ENCODE results near the gene MAPK1. TPM values are rescaled to one million over a fixed set of nuclear protein-coding genes. Genes with fewer than 3 reads are reported as not detected.
"Not testable (repeated sequence)": the region's sequence is repeated elsewhere in the genome, so short reads cannot be mapped to it uniquely, and the experiment has no call there.

Gene MAPK1
- total RNA-seq, 1 donor from 2014 or later: 92.9 TPM

DNA sequence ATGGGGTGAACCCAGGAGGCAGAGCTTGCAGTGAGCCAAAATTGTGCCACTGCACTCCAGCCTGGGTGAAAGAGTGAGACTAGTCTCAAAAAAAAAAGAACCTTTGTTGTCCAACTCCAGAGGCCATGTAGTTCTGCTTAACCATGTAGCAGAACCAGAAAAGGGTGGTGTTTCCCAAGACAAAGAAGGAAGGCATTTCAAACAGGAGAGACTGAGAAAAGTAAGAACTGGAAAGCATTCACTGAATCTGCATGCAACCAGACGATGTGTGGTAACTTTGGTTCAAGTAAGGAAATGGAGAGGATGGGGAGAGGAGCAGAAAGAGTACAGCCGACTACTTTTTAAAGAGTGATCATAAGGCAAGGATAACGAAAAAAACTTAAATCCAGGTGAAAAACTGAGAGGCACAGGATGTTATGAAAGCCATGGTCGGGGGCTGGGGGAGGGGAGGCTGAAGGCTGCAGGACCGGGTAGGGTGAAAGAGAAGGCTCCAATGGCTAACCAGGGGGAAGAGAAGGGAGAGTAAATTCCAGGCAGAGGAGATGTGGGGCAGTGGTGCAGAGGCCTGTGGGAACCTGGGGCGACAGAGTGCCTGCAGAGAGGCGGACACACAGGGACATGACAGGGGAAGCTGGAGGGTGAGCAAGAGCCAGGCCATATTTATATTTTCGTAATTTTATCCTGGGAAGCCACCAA is 48.8 kb downstream of the MAPK1 start:
- Mint-ChIP-seq H3K27me3 (ENCODE audit: low read depth) (no peaks in the 10 kb centered on the region), H3K9me3 (no peaks in the 10 kb centered on the region), H3K4me3 (no peak overlapping the region), H3K36me3 (no peaks in the 10 kb centered on the region), H3K27ac (peak overlapping the region; percentile 26), H3K4me1 (peaks cover 28% of the 10 kb centered on the region)
- DNase-seq (ENCODE audit: low spot score in 2 of 2, unreplicated experiment in 2 of 2): no peak
- TF ChIP-seq CTCF (IDR thresholded peaks at IDR 0.05; ENCODE audit: unreplicated experiment): no peak

GRCh38 chr22:21817497-21817853 is 50.0 kb downstream of the MAPK1 start:
- DNase-seq (ENCODE audit: low spot score in 2 of 2, unreplicated experiment in 2 of 2); H3K36me3 Mint-ChIP-seq; H3K4me3 Mint-ChIP-seq; H3K9me3 Mint-ChIP-seq; H3K27me3 Mint-ChIP-seq (ENCODE audit: low read depth): not testable (repeated sequence)
- H3K27ac Mint-ChIP-seq: peak overlapping the region; percentile 71
- H3K4me1 Mint-ChIP-seq: peaks cover 28% of the 10 kb centered on the region

- Mint-ChIP-seq H3K9me3 (peaks cover 5% of the 10 kb centered on the region), H3K27ac (peak overlapping the region; percentile 71), H3K4me3 (no peak overlapping the region), H3K27me3 (ENCODE audit: low read depth) (no peaks in the 10 kb centered on the region), H3K4me1 (peaks cover 28% of the 10 kb centered on the region), H3K36me3 (peaks cover 2% of the 10 kb centered on the region)
- no peak for DNase-seq (ENCODE audit: low spot score in 2 of 2, unreplicated experiment in 2 of 2)
- no peak for TF ChIP-seq CTCF (IDR thresholded peaks at IDR 0.05; ENCODE audit: unreplicated experiment)
These were observed 50.5 kb downstream of the MAPK1 start for GRCh38 chr22:21816787-21817496.

DNA sequence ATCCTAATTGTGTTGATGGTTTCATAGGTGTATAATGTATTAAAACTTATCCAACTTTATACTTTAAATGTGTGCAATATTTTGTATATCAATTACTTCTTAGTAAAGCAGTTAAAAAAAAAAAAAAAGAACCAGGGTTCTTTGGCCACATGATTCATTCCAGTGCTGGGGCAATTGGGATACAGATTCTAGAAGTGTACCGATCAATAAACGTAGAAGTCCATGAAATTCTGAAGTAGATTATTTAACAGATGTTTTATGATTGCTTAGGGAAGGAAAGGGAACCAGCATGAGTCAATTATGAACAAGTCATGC is 51.0 kb downstream of the MAPK1 start:
- H3K4me1 Mint-ChIP-seq: peaks cover 28% of the 10 kb centered on the region
- H3K27me3 Mint-ChIP-seq (ENCODE audit: low read depth): no peaks in the 10 kb centered on the region
- DNase-seq (ENCODE audit: low spot score in 2 of 2, unreplicated experiment in 2 of 2): no peak
- peaks cover 4% of the 10 kb centered on the region for H3K36me3 Mint-ChIP-seq
- H3K4me3 Mint-ChIP-seq: no peak overlapping the region
- peaks cover 8% of the 10 kb centered on the region for H3K9me3 Mint-ChIP-seq
- peak overlapping the region; percentile 71 for H3K27ac Mint-ChIP-seq
- TF ChIP-seq CTCF (IDR thresholded peaks at IDR 0.05; ENCODE audit: unreplicated experiment): no peak

GRCh38 chr22:21815958-21816357 is 51.5 kb downstream of the MAPK1 start:
- Mint-ChIP-seq H3K27ac (peak overlapping the region; percentile 25), H3K4me1 (peaks cover 28% of the 10 kb centered on the region), H3K4me3 (no peak overlapping the region), H3K27me3 (ENCODE audit: low read depth) (no peaks in the 10 kb centered on the region), H3K36me3 (peaks cover 6% of the 10 kb centered on the region), H3K9me3 (peaks cover 8% of the 10 kb centered on the region)
- TF ChIP-seq CTCF (IDR thresholded peaks at IDR 0.05; ENCODE audit: unreplicated experiment): no peak
- DNase-seq (ENCODE audit: low spot score in 2 of 2, unreplicated experiment in 2 of 2): no peak

- no peak for DNase-seq (ENCODE audit: low spot score in 2 of 2, unreplicated experiment in 2 of 2)
These were observed 52.1 kb downstream of the MAPK1 start for GRCh38 chr22:21815357-21815756.

More at GRCh38 chr22:21815357-21815756, 52.1 kb downstream of the MAPK1 start:
- Mint-ChIP-seq H3K4me1 (peaks cover 28% of the 10 kb centered on the region), H3K4me3 (no peak overlapping the region), H3K36me3 (peaks cover 8% of the 10 kb centered on the region), H3K9me3 (peaks cover 8% of the 10 kb centered on the region), H3K27me3 (ENCODE audit: low read depth) (no peaks in the 10 kb centered on the region), H3K27ac (no peak overlapping the region)
- TF ChIP-seq CTCF (IDR thresholded peaks at IDR 0.05; ENCODE audit: unreplicated experiment): no peak

All from mesothelial cell of epicardium (in vitro differentiated cells).